Lower lobe of right lung (tissue), 2 donors: ENCODE results near the gene PLXNB1. TPM values are rescaled to one million over a fixed set of nuclear protein-coding genes. Genes with fewer than 3 reads are reported as not detected.
A peak's percentile ranks its signal among the peaks of the same experiment; 100 is the strongest.

Experiments used
- ATAC-seq, 2 donors: fragments of 200-7000 bp; cut with Tn5 transposase; one replicate each; pipeline ENCODE4 v1.9.1; 2020 to 2022; ENCODE audit warnings: mild to moderate bottlenecking in 2 of 2, moderate library complexity in 2 of 2
- DNase-seq: peaks from one replicate; pipeline ENCODE4 v3.0.0-alpha.2; 2020
- H3K27ac ChIP-seq: fragments of 200-600 bp; one replicate; pipeline ENCODE4 v1.8.0; 2022
- H3K27me3 ChIP-seq: fragments of 200-600 bp; one replicate; pipeline ENCODE4 v1.8.0; 2022; ENCODE audit warnings: low read depth
- H3K36me3 ChIP-seq: fragments of 200-600 bp; one replicate; pipeline ENCODE4 v1.8.0; 2022; ENCODE audit warnings: mild to moderate bottlenecking
- H3K4me1 ChIP-seq: fragments of 200-600 bp; one replicate; pipeline ENCODE4 v1.8.0; 2022
- H3K4me3 ChIP-seq: fragments of 200-600 bp; one replicate; pipeline ENCODE4 v1.8.0; 2022; ENCODE audit warnings: mild to moderate bottlenecking
- H3K9me3 ChIP-seq: fragments of 200-600 bp; one replicate; pipeline ENCODE4 v1.8.0; 2022
- CTCF ChIP-seq: fragments of 200-600 bp; IDR thresholded peaks from one replicate; pipeline ENCODE4 v1.8.0; 2022; ENCODE audit warnings: antibody characterized with exemption, mild to moderate bottlenecking
- intact Hi-C: fragments of 100-400 bp; cut with DNase I; formaldehyde crosslinking; loops from one replicate; pipeline ENCODE4 v1.11.0; 2022
- total RNA-seq: library from RNA; stranded (reverse); fragmentation: NEBNext Ultra II Directional; extraction: Animal tissue kit (Norgen Biotek cat#: 25700); gene quantifications from one replicate; pipeline ENCODE4 v1.2.1, GENCODE V29; 2021
- donor health status: DM: no; HTN: yes; CAD: no; lungs with severe emphysema.

The PLXNB1 gene
- total RNA-seq, 1 donor from 2014 or later: 94.3 TPM

GRCh38 chr3:48437812-48438211, 7.9 kb upstream of the PLXNB1 start:
- no peaks in the 10 kb centered on the region for H3K9me3 ChIP-seq
- peaks cover 46% of the 10 kb centered on the region for H3K4me1 ChIP-seq
- H3K36me3 ChIP-seq: peaks cover 22% of the 10 kb centered on the region
- DNase-seq: no peak
- H3K27ac ChIP-seq: no peak overlapping the region
- ATAC-seq: no peak
- H3K27me3 ChIP-seq: no peaks in the 10 kb centered on the region
- intact Hi-C loops: loop anchor here (5.0 kb wide), 1 partner anchor 36 kb away; no protein-coding TSS in a partner anchor
- H3K4me3 ChIP-seq: no peak overlapping the region
- TF ChIP-seq CTCF: no peak

DNA sequence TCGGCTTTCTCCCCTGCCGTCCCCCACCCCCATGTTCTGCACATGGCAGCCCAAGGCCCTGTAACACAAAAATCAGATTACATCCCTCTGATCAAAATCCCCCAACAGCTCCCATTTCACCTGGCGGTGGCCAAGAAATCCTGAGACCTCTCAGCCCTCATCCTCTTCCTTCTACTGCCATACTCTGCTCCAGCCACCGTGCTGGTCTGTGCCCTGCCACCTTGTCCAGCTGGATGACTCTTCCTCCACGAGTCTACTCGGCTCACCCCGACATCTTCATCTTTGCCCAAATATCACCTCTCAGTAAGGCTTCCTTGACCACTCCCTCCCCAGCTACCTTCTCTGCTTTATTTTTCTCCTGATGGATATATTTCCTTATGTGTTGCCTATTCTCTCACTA, 7.0 kb upstream of the PLXNB1 start:
- ATAC-seq: no peak
- intact Hi-C loops: loop anchor here (5.0 kb wide), 1 partner anchor 35 kb away; no protein-coding TSS in a partner anchor
- no peak for TF ChIP-seq CTCF
- Histone ChIP-seq H3K9me3 (no peaks in the 10 kb centered on the region), H3K27ac (no peak overlapping the region), H3K36me3 (peaks cover 20% of the 10 kb centered on the region), H3K27me3 (no peaks in the 10 kb centered on the region), H3K4me3 (no peak overlapping the region), H3K4me1 (peaks cover 44% of the 10 kb centered on the region)
- DNase-seq: no peak

- Histone ChIP-seq H3K4me1 (peaks cover 40% of the 10 kb centered on the region), H3K36me3 (peaks cover 16% of the 10 kb centered on the region), H3K27ac (no peak overlapping the region), H3K4me3 (no peak overlapping the region), H3K9me3 (no peaks in the 10 kb centered on the region), H3K27me3 (no peaks in the 10 kb centered on the region)
- no peak for DNase-seq
- no peak for ATAC-seq
- intact Hi-C loops: loop anchor here (5.0 kb wide), 1 partner anchor 34 kb away; no protein-coding TSS in a partner anchor
- TF ChIP-seq CTCF: no peak
Observed at GRCh38 chr3:48436477-48436787, 6.5 kb upstream of the PLXNB1 start.

GRCh38 chr3:48435774-48436476, 6.0 kb upstream of the PLXNB1 start:
- peaks cover 35% of the 10 kb centered on the region for H3K4me1 ChIP-seq

DNA sequence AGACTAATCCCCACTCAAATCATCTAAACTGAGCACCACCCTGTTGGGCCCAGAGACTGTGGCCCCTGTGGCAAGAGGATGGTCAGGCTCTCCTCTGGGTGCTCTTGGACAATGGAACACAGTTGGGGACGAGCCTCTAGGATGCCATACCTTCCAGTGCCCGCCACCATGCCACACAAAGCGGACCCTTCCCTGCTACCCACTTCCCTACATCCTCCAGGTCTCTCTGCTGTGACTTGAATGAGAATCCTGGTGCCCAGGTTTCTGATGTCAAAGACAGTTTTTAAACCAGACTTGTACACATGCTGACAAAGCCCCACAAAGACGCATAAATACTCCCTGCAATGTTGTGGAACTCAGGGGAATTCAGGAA, 5.3 kb upstream of the PLXNB1 start:
- Histone ChIP-seq H3K27ac (peak overlapping the region; percentile 54), H3K4me1 (peaks cover 41% of the 10 kb centered on the region), H3K36me3 (peaks cover 14% of the 10 kb centered on the region), H3K4me3 (no peak overlapping the region), H3K27me3 (no peaks in the 10 kb centered on the region), H3K9me3 (no peaks in the 10 kb centered on the region)
- intact Hi-C loops: loop anchor here (5.0 kb wide), 1 partner anchor 33 kb away; no protein-coding TSS in a partner anchor
- DNase-seq (no peak), ATAC-seq (no peak)
- no peak for TF ChIP-seq CTCF

More at GRCh38 chr3:48435774-48436476, 6.0 kb upstream of the PLXNB1 start:
- peaks cover 14% of the 10 kb centered on the region for H3K36me3 ChIP-seq
- H3K27me3 ChIP-seq: no peaks in the 10 kb centered on the region
- ATAC-seq (peak; percentile 61 to 70), DNase-seq (peak; percentile 87)
- intact Hi-C loops: loop anchor here (5.0 kb wide), 1 partner anchor 34 kb away; no protein-coding TSS in a partner anchor
- peak overlapping the region; percentile 54 for H3K27ac ChIP-seq
- H3K9me3 ChIP-seq: no peaks in the 10 kb centered on the region
- peak; percentile 99 for TF ChIP-seq CTCF
- H3K4me3 ChIP-seq: no peak overlapping the region
